K562 (cell line): ENCODE measurements around the gene PRXL2A. TPM values are rescaled to one million over a fixed set of nuclear protein-coding genes. Genes with fewer than 3 reads are reported as not detected.

Source experiments
- BHLHE40 ChIP-seq: IDR thresholded peaks from 2 replicates; pipeline ENCODE4 v1.6.1; 2011; ENCODE audit warnings: low read length, improper control_type of control experiment
- CHCHD3 ChIP-seq: fragments of 250-450 bp; sonication (Bioruptor Pico); IDR thresholded peaks from 2 replicates; pipeline ENCODE4 v2.1.2; 2022; ENCODE audit warnings: mild to moderate bottlenecking
- FOSL1 ChIP-seq: fragments of 200-800 bp; sonication (Bioruptor generic); conservative IDR thresholded peaks from 2 replicates; pipeline ENCODE4 v1.6.1; 2016; ENCODE audit warnings: missing genetic modification characterization, missing compliant biosample characterization
- GATAD2A ChIP-seq: fragments of 450-650 bp; IDR thresholded peaks from 2 replicates; pipeline ENCODE4 v1.6.1; 2017
- HDGF ChIP-seq: fragments of 450-650 bp; IDR thresholded peaks from 2 replicates; pipeline ENCODE4 v1.6.1; 2016
- IFI16 ChIP-seq: fragments of 250-450 bp; sonication (Bioruptor Pico); IDR thresholded peaks from 2 replicates; pipeline ENCODE4 v2.1.2; 2022; ENCODE audit warnings: mild to moderate bottlenecking, inconsistent platforms
- NBN ChIP-seq: fragments of 450-650 bp; IDR thresholded peaks from 2 replicates; pipeline ENCODE4 v1.6.1; 2016; ENCODE audit warnings: low read depth, mild to moderate bottlenecking
- RBM39 ChIP-seq: fragments of 200-400 bp; formaldehyde crosslinking; optimal IDR thresholded peaks from 2 replicates; pipeline ENCODE3; 2018; ENCODE audit warnings: low read depth, low read length
- SNIP1 ChIP-seq: fragments of 450-650 bp; IDR thresholded peaks from 2 replicates; pipeline ENCODE4 v1.7.1; 2017; ENCODE audit warnings: low read depth, mild to moderate bottlenecking
- TCF7 ChIP-seq: sonication (generic); IDR thresholded peaks from 2 replicates; pipeline ENCODE4 v1.6.1; 2016; ENCODE audit warnings: antibody characterized with exemption, borderline replicate concordance
- WHSC1 ChIP-seq: IDR thresholded peaks from one replicate; pipeline ENCODE4 v1.6.1; 2012; ENCODE audit warnings: low read length, control low read depth, inconsistent platforms
- ZNF143 ChIP-seq: sonication (generic); formaldehyde crosslinking; IDR thresholded peaks from 2 replicates; pipeline ENCODE4 v1.9.0; 2022; ENCODE audit warnings: mild to moderate bottlenecking, missing genetic modification reagents
- ZNF224 ChIP-seq: sonication (generic); formaldehyde crosslinking; IDR thresholded peaks from 2 replicates; pipeline ENCODE4 v1.8.0; 2022; ENCODE audit warnings: mild to moderate bottlenecking, missing genetic modification reagents
- ZNF76 ChIP-seq: fragments of 250-450 bp; sonication (Bioruptor Pico); IDR thresholded peaks from 2 replicates; pipeline ENCODE4 v1.4.0; 2020; ENCODE audit warnings: mild to moderate bottlenecking, moderate library complexity, borderline replicate concordance
- ZSCAN29 ChIP-seq: fragments of 450-650 bp; IDR thresholded peaks from 2 replicates; pipeline ENCODE4 v1.6.1; 2017
- polyA plus RNA-seq, 8 experiments: library from polyadenylated mRNA; depleted of rRNA in 4 of 8; stranded (reverse) in 5 of 8; unstranded in 3 of 8; fragments of >200 nt; fragmentation: Nextera tagmentation in 2 of 8; fragmentation: Illumina TruSeq in 1 of 8; extraction: Ambion mirVana in 2 of 8; extraction: Trizol in 1 of 8; gene quantifications; 2 replicates each; pipeline versions ENCODE4 v1.2.1 to v1.2.3, GENCODE V29; 2011 to 2014; ENCODE audit warnings: inconsistent platforms in 1 of 8, missing spikeins in 1 of 8
- total RNA-seq, 7 experiments: library from RNA; depleted of rRNA in 6 of 7; stranded (reverse); fragments of >200 nt in 6 of 7; fragmentation: Illumina TruSeq in 2 of 7; extraction: Trizol in 2 of 7; gene quantifications; 2 replicates each; pipeline versions ENCODE4 v1.2.1 to v1.2.3, GENCODE V29; 2011 to 2021; ENCODE audit warnings: low replicate concordance in 1 of 7
- TF ChIP-seq, protein P1 (sequence below): fragments of 250-450 bp; sonication (Bioruptor Pico); IDR thresholded peaks from 2 replicates; pipeline ENCODE4 v1.8.0; 2022; ENCODE audit warnings: moderate library complexity, mild to moderate bottlenecking, inconsistent platforms
- TF ChIP-seq, protein P2 (sequence below): fragments of 250-450 bp; sonication (Bioruptor Pico); IDR thresholded peaks from 2 replicates; pipeline ENCODE4 v1.8.0; 2022; ENCODE audit warnings: inconsistent platforms, mild to moderate bottlenecking, moderate library complexity, borderline replicate concordance
- TF ChIP-seq, protein P3 (sequence below): sonication (generic); formaldehyde crosslinking; IDR thresholded peaks from 2 replicates; pipeline ENCODE4 v1.5.0; 2020; ENCODE audit warnings: missing genetic modification reagents
- TF ChIP-seq, protein P4 (sequence below): fragments of 150-350 bp; conservative IDR thresholded peaks from 2 replicates; pipeline ENCODE4 v1.6.1; 2014; ENCODE audit warnings: low read length
- TF ChIP-seq, protein P5 (sequence below): fragments of 450-650 bp; formaldehyde crosslinking; IDR thresholded peaks from 2 replicates; pipeline ENCODE4 v1.4.0; 2022; ENCODE audit warnings: missing genetic modification characterization

The PRXL2A gene
- total and polyA plus RNA-seq, 9 of the 15 experiments (the other 6 are each of a cell fraction or from before 2014, with no cell fraction given) = 0.14 to 1.2 (median 0.75) TPM

DNA sequence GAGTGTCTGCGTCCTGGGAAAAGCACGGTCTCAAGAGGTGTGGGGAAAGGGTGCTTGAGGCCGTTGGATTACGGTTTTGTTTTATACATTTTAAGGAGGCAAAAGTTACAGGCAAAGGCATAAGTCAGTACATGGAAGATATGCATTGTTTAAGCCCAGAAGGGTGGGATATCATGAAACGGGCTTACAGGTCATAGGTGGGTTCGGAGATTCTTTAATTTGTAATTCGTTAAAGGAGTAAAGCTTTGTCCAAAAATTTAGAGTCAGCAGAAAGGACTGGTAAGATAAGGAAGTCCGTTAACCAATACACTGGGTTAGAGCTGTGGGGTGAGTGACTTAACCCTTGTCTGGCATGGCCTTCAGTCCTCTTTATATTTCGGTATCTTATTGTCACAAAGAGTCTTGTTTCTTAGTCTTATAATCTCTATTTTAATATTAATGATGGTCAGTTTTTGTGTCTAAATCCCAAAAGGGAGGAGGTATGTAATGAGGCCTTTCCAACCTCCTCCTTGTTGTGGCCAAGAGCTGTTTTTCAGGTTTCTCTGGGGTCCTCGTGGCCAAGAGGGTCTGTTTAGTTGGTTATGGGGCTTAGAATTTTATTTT is 58.5 kb downstream of the PRXL2A start (continued):
- TF ChIP-seq, protein P1, sequence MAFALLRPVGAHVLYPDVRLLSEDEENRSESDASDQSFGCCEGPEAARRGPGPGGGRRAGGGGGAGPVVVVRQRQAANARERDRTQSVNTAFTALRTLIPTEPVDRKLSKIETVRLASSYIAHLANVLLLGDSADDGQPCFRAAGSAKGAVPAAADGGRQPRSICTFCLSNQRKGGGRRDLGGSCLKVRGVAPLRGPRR (CRISPR knock-in tag) = no peak
- TF ChIP-seq RBM39 (no peak), BHLHE40 (0 out of 2 replicates have a peak, but pooled peaks have one; percentile 8), GATAD2A (peak; percentile 36; the same call in 1 of the 2 replicates), SNIP1 (no peak), ZSCAN29 (no peak), TCF7 (no peak), CHCHD3 (CRISPR knock-in tag) (no peak), ZNF76 (CRISPR knock-in tag) (no peak), HDGF (no peak), ZNF224 (CRISPR knock-in tag) (no peak), IFI16 (CRISPR knock-in tag) (no peak), FOSL1 (tag) (no peak; the same call in 1 of the 2 replicates), ZNF143 (CRISPR knock-in tag) (no peak), NBN (0 out of 2 replicates have a peak, but pooled peaks have one; percentile 28), WHSC1 (no peak)
- TF ChIP-seq, protein P2, sequence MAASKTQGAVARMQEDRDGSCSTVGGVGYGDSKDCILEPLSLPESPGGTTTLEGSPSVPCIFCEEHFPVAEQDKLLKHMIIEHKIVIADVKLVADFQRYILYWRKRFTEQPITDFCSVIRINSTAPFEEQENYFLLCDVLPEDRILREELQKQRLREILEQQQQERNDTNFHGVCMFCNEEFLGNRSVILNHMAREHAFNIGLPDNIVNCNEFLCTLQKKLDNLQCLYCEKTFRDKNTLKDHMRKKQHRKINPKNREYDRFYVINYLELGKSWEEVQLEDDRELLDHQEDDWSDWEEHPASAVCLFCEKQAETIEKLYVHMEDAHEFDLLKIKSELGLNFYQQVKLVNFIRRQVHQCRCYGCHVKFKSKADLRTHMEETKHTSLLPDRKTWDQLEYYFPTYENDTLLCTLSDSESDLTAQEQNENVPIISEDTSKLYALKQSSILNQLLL (CRISPR knock-in tag) = no peak
- TF ChIP-seq, protein P3, sequence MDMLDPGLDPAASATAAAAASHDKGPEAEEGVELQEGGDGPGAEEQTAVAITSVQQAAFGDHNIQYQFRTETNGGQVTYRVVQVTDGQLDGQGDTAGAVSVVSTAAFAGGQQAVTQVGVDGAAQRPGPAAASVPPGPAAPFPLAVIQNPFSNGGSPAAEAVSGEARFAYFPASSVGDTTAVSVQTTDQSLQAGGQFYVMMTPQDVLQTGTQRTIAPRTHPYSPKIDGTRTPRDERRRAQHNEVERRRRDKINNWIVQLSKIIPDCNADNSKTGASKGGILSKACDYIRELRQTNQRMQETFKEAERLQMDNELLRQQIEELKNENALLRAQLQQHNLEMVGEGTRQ (CRISPR knock-in tag) = no peak
- TF ChIP-seq, protein P4, sequence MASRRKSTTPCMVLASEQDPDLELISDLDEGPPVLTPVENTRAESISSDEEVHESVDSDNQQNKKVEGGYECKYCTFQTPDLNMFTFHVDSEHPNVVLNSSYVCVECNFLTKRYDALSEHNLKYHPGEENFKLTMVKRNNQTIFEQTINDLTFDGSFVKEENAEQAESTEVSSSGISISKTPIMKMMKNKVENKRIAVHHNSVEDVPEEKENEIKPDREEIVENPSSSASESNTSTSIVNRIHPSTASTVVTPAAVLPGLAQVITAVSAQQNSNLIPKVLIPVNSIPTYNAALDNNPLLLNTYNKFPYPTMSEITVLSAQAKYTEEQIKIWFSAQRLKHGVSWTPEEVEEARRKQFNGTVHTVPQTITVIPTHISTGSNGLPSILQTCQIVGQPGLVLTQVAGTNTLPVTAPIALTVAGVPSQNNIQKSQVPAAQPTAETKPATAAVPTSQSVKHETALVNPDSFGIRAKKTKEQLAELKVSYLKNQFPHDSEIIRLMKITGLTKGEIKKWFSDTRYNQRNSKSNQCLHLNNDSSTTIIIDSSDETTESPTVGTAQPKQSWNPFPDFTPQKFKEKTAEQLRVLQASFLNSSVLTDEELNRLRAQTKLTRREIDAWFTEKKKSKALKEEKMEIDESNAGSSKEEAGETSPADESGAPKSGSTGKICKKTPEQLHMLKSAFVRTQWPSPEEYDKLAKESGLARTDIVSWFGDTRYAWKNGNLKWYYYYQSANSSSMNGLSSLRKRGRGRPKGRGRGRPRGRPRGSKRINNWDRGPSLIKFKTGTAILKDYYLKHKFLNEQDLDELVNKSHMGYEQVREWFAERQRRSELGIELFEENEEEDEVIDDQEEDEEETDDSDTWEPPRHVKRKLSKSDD = no peak
- TF ChIP-seq, protein P5, sequence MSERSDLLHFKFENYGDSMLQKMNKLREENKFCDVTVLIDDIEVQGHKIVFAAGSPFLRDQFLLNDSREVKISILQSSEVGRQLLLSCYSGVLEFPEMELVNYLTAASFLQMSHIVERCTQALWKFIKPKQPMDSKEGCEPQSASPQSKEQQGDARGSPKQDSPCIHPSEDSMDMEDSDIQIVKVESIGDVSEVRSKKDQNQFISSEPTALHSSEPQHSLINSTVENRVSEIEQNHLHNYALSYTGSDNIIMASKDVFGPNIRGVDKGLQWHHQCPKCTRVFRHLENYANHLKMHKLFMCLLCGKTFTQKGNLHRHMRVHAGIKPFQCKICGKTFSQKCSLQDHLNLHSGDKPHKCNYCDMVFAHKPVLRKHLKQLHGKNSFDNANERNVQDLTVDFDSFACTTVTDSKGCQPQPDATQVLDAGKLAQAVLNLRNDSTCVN (CRISPR knock-in tag) = no peak
